ENCODE data around the gene UBAC2. TPM values are rescaled to one million over a fixed set of nuclear protein-coding genes. Genes with fewer than 3 reads are reported as not detected.

The UBAC2 gene
- total and polyA plus RNA-seq, 2 donors (not counting 3 experiments of a cell fraction or from before 2014, with no cell fraction given) = 45.7 to 54.4 TPM

- dilution Hi-C loops (cut with MboI; ENCODE audit: extremely low pct_ligation_motif_present, low sequenced_read_pairs) (loop anchor here (25.0 kb wide), 1 partner anchor 89 kb away; the partner anchor contains the start of gene GPR18), intact Hi-C loops (cut with micrococcal nuclease) (no loop called here)
- Histone ChIP-seq H3K27ac (ENCODE audit: insufficient read depth, low read depth, low read length) (no peak overlapping the region), H3K27me3 (ENCODE audit: control insufficient read depth in 2 of 2, insufficient read depth in 2 of 2, low read length in 2 of 2) (peaks cover 0 to 9% of the 10 kb centered on the region in 2 experiments), H3K9ac (replicated peaks; ENCODE audit: extremely low read depth, insufficient read depth, low read length) (no peak overlapping the region), H3K4me3 (replicated peaks in 1 of 3; ENCODE audit: insufficient read depth in 1 of 3, low read depth in 1 of 3, low read length in 3 of 3) (no peak overlapping the region), H3K9me3 (replicated peaks; ENCODE audit: control insufficient read depth, insufficient read depth, low read length) (no peaks in the 10 kb centered on the region), H2AFZ (ENCODE audit: low read depth, low read length) (no peak overlapping the region), H3K9me1 (replicated peaks; ENCODE audit: control insufficient read depth, extremely low read depth, insufficient read depth, low read length) (no peaks in the 10 kb centered on the region), H3K79me2 (ENCODE audit: control insufficient read depth, insufficient read depth, low read length) (no peaks in the 10 kb centered on the region), H4K20me1 (replicated peaks; ENCODE audit: control insufficient read depth, extremely low read depth, insufficient read depth, low read length) (no peaks in the 10 kb centered on the region), H3K36me3 (ENCODE audit: control insufficient read depth in 2 of 2, extremely low read depth in 1 of 2, insufficient read depth in 2 of 2, low read length in 2 of 2) (no peaks in the 10 kb centered on the region), H3K4me2 (ENCODE audit: insufficient read depth, low read length) (no peak overlapping the region), H3K4me1 (ENCODE audit: control insufficient read depth, extremely low read depth, insufficient read depth, low read length) (no peaks in the 10 kb centered on the region)
- no TSS peak for BruUV-seq (replicated peaks)
- CTCF ChIA-PET = interaction anchor here (0.8 to 6.4 kb wide), 3 partner anchors 95 to 333 kb away, joined by 3 to 213 read pairs (median 3); no protein-coding TSS in a partner anchor
- no peak for FAIRE-seq
- TF ChIP-seq MYC (IDR thresholded peaks at IDR 0.05; ENCODE audit: low read depth, low read length) (no peak), CTCF (IDR thresholded peaks at IDR 0.05; ENCODE audit: extremely low read depth in 1 of 2, insufficient read depth in 1 of 2, low read depth in 1 of 2, low read length in 2 of 2) (no peak), EZH2 (IDR thresholded peaks at IDR 0.05; ENCODE audit: borderline replicate concordance, low read depth, low read length, severe bottlenecking) (no peak), JUN (IDR thresholded peaks at IDR 0.05; ENCODE audit: borderline replicate concordance, insufficient read depth, insufficient read length, low read depth) (no peak), FOS (IDR thresholded peaks at IDR 0.05; ENCODE audit: borderline replicate concordance, insufficient read depth, low read length) (no peak), GATA2 (IDR thresholded peaks at IDR 0.05; ENCODE audit: insufficient read depth, insufficient read length, low read depth, low read length) (no peak), MAX (IDR thresholded peaks at IDR 0.05; ENCODE audit: insufficient read depth, insufficient read length) (no peak), POLR2A (IDR thresholded peaks at IDR 0.05; ENCODE audit: low read depth, low read length) (no peak), POLR2AphosphoS5 (IDR thresholded peaks at IDR 0.05; ENCODE audit: insufficient read depth, low read depth, low read length) (no peak)
- DNase-seq (ENCODE audit: low read depth, low spot score) = no peak
- POLR2A ChIA-PET = no interaction called here
These were observed 27.7 kb upstream of the UBAC2 start for GRCh38 chr13:99172951-99173350.
